ENCODE data around the gene VWF.

Gene VWF

GRCh38 chr12:5944688-5945070 is 179.8 kb downstream of the VWF start:
- DNase-seq, result no peak

GRCh38 chr12:5944053-5944452 is 180.4 kb downstream of the VWF start:
- DNase-seq, result no peak

GRCh38 chr12:5941907-5942306 is 182.6 kb downstream of the VWF start:
- no peak for DNase-seq

- no peak for DNase-seq
Observed at GRCh38 chr12:5927732-5928516, 196.5 kb downstream of the VWF start.

GRCh38 chr12:5925646-5926045 is 198.8 kb downstream of the VWF start:
- no peak for DNase-seq

GRCh38 chr12:5924342-5924741 is 200.1 kb downstream of the VWF start:
- DNase-seq, result no peak

- DNase-seq, result no peak
Observed at GRCh38 chr12:5923751-5924150, 200.7 kb downstream of the VWF start.

GRCh38 chr12:5923043-5923605 is 201.3 kb downstream of the VWF start:
- no peak for DNase-seq

- DNase-seq, result no peak
Observed at GRCh38 chr12:5921966-5922899, 202.2 kb downstream of the VWF start.

- no peak for DNase-seq
Observed at GRCh38 chr12:5921027-5921909, 203.2 kb downstream of the VWF start.

GRCh38 chr12:5916785-5917290 is 207.6 kb downstream of the VWF start:
- DNase-seq, result no peak

- DNase-seq, result no peak
Observed at GRCh38 chr12:5915511-5915910, 209.0 kb downstream of the VWF start.

- DNase-seq, result no peak
Observed at GRCh38 chr12:5914387-5915149, 209.9 kb downstream of the VWF start.

GRCh38 chr12:5913387-5913786 is 211.1 kb downstream of the VWF start:
- DNase-seq, result no peak

GRCh38 chr12:5912437-5913334 is 211.8 kb downstream of the VWF start:
- no peak for DNase-seq

- no peak for DNase-seq
Observed at GRCh38 chr12:5912011-5912410, 212.5 kb downstream of the VWF start.

GRCh38 chr12:5910790-5911548 is 213.5 kb downstream of the VWF start:
- no peak for DNase-seq

- DNase-seq, result no peak
Observed at GRCh38 chr12:5909560-5909959, 214.9 kb downstream of the VWF start.

GRCh38 chr12:5908251-5908650 is 216.2 kb downstream of the VWF start:
- DNase-seq, result no peak

- DNase-seq, result no peak
Observed at GRCh38 chr12:5907807-5908206, 216.7 kb downstream of the VWF start.
